IPS-20b (cell line): ENCODE data around the gene BORCS6.
A peak's percentile ranks its signal among the peaks of the same experiment; 100 is the strongest.

Experiments used
- H3K27ac ChIP-seq: one replicate; pipeline ENCODE4 v1.5.1; 2013; ENCODE audit warnings: low read length
- H3K27me3 ChIP-seq: 2 replicates; pipeline ENCODE4 v1.6.1; 2013; ENCODE audit warnings: mild to moderate bottlenecking, low read length, inconsistent platforms; ENCODE audit not compliant: insufficient read depth
- H3K36me3 ChIP-seq: 2 replicates; pipeline ENCODE4 v1.6.1; 2013; ENCODE audit warnings: low read depth, mild to moderate bottlenecking, inconsistent platforms, low read length, moderate library complexity; ENCODE audit not compliant: insufficient read depth
- H3K4me1 ChIP-seq: 2 replicates; pipeline ENCODE4 v1.6.1; 2013; ENCODE audit warnings: mild to moderate bottlenecking, control low read depth, inconsistent platforms, low read length, moderate library complexity; ENCODE audit not compliant: insufficient read depth
- H3K4me3 ChIP-seq: 2 replicates; pipeline ENCODE4 v1.5.1; 2013; ENCODE audit warnings: mild to moderate bottlenecking, low read length, inconsistent platforms
- H3K9ac ChIP-seq: 2 replicates; pipeline ENCODE4 v1.6.1; 2013; ENCODE audit warnings: low read depth, mild to moderate bottlenecking, inconsistent platforms, low read length, moderate library complexity
- H3K9me3 ChIP-seq: 2 replicates; pipeline ENCODE4 v1.6.1; 2013; ENCODE audit warnings: mild to moderate bottlenecking, low read depth, low read length, inconsistent platforms; ENCODE audit not compliant: insufficient read depth

Gene BORCS6

DNA sequence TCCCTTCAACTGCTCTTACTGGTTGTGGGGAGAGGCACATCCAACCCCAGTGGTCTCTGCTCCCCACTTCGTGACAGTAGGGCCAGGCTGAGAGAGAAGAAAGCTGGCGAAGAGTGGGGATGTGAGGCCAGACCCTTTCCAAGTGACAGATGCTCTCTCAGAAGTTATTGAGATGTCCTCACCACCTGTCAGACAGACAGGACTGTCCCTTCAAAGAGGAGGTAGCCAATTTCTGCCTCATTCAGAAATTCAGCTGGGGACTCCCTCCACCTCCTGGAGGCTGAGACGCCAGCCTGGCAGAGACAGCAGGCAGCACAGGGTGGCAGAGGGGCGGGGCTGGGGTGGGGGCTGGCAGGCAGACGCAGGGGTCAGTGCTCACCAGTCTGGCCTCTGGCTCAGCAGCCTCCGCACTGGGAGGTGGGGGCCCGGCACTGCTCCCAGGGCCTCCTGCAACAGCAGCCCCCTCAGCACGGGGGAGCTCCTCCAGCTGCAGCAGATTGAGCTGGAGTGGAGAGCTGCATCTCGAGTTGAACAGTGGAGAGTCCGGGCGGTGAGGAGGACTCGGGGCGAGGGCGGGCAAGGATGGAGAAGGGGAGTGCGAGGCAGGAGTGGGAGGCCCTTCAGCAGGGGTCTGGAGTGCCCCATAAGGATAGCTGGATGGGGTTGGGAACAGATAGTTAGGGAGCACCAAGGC lies 46.9 kb downstream of the BORCS6 start:
- H3K4me1 ChIP-seq: no peaks in the 10 kb centered on the region
- peaks cover 2% of the 10 kb centered on the region; the same call in 1 of the 2 replicates for H3K27me3 ChIP-seq
- H3K9ac ChIP-seq: no peak overlapping the region
- H3K4me3 ChIP-seq: no peak overlapping the region
- H3K27ac ChIP-seq: no peak overlapping the region
- no peaks in the 10 kb centered on the region for H3K9me3 ChIP-seq
- H3K36me3 ChIP-seq: peaks cover 65% of the 10 kb centered on the region

GRCh38 chr17:8142158-8142886 lies 47.7 kb downstream of the BORCS6 start:
- H3K4me1 ChIP-seq: no peaks in the 10 kb centered on the region
- no peak overlapping the region for H3K4me3 ChIP-seq
- H3K27me3 ChIP-seq: peaks cover 9% of the 10 kb centered on the region
- peaks cover 58% of the 10 kb centered on the region for H3K36me3 ChIP-seq
- no peaks in the 10 kb centered on the region for H3K9me3 ChIP-seq
- no peak overlapping the region for H3K9ac ChIP-seq
- H3K27ac ChIP-seq: no peak overlapping the region

- Histone ChIP-seq H3K36me3 (peaks cover 52% of the 10 kb centered on the region), H3K27me3 (peaks cover 15% of the 10 kb centered on the region)
Observed at GRCh38 chr17:8141741-8142140, 48.2 kb downstream of the BORCS6 start.

DNA sequence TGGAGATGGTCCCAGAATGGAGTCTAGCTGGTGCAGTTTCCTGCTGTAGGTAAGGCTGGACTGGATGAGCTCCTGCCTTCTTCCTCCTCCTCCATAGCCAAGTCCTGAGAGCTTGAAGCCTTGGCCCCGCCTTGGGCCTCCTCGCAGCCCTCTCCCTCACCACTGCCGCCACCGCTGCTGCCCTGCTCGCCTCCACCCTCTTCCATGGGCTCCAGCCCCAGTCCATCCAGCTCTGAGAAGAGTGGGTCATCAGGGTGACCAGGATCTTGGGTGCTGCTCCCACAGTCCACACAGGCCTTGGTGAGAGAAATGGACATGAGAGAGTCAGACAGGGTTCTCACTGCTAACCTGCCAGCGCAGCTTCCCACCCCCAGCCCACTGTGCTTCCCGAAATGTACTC lies 48.9 kb downstream of the BORCS6 start:
- H3K9ac ChIP-seq: no peak overlapping the region
- no peak overlapping the region for H3K4me3 ChIP-seq
- peaks cover 20% of the 10 kb centered on the region for H3K27me3 ChIP-seq
- H3K36me3 ChIP-seq: peaks cover 45% of the 10 kb centered on the region
- H3K9me3 ChIP-seq: no peaks in the 10 kb centered on the region
- no peaks in the 10 kb centered on the region for H3K4me1 ChIP-seq
- H3K27ac ChIP-seq: no peak overlapping the region

More at GRCh38 chr17:8141741-8142140, 48.2 kb downstream of the BORCS6 start:
- Histone ChIP-seq H3K27ac (no peak overlapping the region), H3K4me1 (no peaks in the 10 kb centered on the region), H3K9me3 (no peaks in the 10 kb centered on the region), H3K4me3 (no peak overlapping the region), H3K9ac (no peak overlapping the region)

- H3K4me1 ChIP-seq: no peaks in the 10 kb centered on the region
- no peak overlapping the region for H3K27ac ChIP-seq
- H3K36me3 ChIP-seq: peaks cover 38% of the 10 kb centered on the region; the same call in 1 of the 2 replicates
- no peaks in the 10 kb centered on the region for H3K9me3 ChIP-seq
- no peak overlapping the region for H3K4me3 ChIP-seq
- H3K9ac ChIP-seq: no peak overlapping the region
- peaks cover 20% of the 10 kb centered on the region for H3K27me3 ChIP-seq
Observed at GRCh38 chr17:8140065-8141029, 49.6 kb downstream of the BORCS6 start.

DNA sequence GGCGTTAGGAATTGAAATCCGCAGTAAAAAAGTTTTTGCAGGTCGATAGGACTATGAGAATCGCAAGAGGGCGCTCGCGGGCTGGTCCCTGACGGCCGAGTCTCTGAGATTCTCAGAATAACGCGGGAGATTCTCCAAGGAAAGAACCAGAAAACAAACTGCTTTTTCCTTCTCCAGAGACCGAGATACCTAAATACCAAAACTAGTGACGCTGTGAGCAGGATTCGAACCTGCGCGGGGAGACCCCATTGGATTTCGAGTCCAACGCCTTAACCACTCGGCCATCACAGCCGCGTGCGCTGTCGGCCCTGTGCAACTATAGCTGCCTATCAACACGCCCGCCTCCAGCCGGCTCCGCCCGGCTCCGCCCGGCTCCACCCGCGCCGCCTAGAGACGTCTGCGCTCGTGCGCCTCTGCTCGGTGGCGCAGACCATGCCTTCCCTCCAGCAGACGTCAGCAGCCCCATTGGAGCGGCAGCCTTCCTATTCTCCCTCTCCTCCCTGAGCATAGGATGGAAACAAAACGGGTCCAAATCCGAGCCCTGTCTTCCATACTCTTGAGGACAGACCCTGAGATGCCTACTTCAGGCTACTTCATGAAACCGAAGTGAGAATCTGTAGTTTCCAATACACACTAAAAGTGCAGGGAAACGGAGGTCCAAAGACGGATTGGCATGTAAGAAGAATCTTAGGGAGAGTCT lies 51.2 kb downstream of the BORCS6 start:
- Histone ChIP-seq H3K4me1 (no peaks in the 10 kb centered on the region; the same call in 1 of the 2 replicates), H3K9ac (peak overlapping the region; percentile 75; the same call in 1 of the 2 replicates), H3K27ac (peak overlapping the region; percentile 9)

DNA sequence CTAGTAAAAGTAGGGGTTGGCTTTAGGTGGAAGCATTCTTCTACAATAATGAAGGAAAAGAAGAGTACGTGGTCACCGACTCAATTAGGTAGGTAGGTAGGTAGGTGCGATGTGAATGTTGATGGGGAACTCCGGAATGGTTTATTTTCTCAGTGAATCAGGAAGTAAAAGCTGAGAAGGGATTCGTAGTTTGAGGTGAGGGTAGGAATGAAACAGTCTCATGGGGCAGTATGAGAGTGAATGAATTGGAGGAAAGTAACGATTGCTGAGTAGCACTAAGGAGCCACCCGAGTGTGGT lies 51.7 kb downstream of the BORCS6 start:
- H3K4me3 ChIP-seq: peak overlapping the region; percentile 87
- no peaks in the 10 kb centered on the region for H3K9me3 ChIP-seq
- no peaks in the 10 kb centered on the region; the same call in 1 of the 2 replicates for H3K4me1 ChIP-seq
- peak overlapping the region; percentile 73; the same call in 1 of the 2 replicates for H3K9ac ChIP-seq
- no peak overlapping the region for H3K27ac ChIP-seq
- H3K27me3 ChIP-seq: peaks cover 20% of the 10 kb centered on the region
- H3K36me3 ChIP-seq: peaks cover 24% of the 10 kb centered on the region; the same call in 1 of the 2 replicates

More for the DNA sequence above, 51.2 kb downstream of the BORCS6 start:
- Histone ChIP-seq H3K36me3 (peaks cover 25% of the 10 kb centered on the region; the same call in 1 of the 2 replicates), H3K4me3 (peak overlapping the region; percentile 87), H3K9me3 (no peaks in the 10 kb centered on the region), H3K27me3 (peaks cover 20% of the 10 kb centered on the region)
